Stimulated activated CD4-positive, alpha-beta T cell treated with anti-CD3 and anti-CD28 coated beads, Interleukin-12 subunit alpha, Interleukin-12 subunit beta, amount 100 ng/mL, for 48 hours (primary cell): ENCODE measurements around the gene HNRNPA1.

Source experiments
- DNase-seq, 3 donors: peaks; one replicate each; pipeline ENCODE4 v3.0.0-alpha.2; 2020; ENCODE audit warnings: low read depth in 2 of 3, low spot score in 1 of 3

The HNRNPA1 gene

GRCh38 chr12:54333420-54334034, 53.0 kb downstream of the HNRNPA1 start:
- no peak for DNase-seq
